ENCODE measurements around the gene SYTL5.

SYTL5 gene

DNA sequence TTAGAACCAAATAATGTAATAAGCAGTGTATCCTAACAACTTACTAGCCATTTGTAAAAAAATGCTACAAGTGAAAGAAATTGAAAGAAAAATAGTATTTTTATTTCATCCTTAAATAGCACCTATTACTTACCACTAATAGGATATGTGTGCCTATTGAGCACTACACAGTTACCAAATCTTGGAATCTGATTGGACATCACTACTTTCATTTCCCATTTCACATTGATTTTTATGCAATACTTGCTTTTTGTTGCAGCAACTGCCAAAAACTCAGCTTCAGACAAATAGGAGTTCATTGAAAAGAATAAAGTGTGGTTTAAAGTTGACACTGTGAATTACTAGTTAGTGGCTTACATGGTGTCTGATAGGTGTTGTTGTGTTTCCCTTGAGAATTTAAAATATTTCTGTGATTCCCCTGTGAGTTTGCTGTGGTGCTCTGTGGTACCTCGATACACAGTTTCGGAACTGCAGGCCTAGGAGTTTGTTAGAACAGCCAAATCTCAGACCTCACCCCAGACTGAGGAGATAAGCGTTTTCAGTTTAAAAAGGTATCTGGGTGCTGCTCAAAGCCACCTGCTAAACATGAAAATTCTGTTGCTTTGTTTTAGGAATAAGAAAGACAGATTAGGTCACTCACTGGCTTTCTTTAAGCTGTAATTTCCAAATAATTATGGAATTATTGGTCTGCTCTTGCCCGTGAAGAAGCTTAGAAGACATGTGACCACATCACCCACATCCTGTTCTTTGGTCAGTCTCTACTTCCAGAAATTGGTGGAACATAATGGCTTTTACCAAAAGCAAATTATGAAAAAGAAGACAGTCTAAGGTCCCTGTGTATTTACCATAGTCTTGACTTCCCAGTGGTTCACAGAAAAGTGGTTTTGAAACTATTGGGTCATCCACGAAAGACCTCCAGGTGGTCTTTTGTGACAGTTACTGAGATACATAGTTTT lies 97.8 kb downstream of the SYTL5 start:
- Histone ChIP-seq H3K4me1 (ENCODE audit: control insufficient read depth in 1 of 2, insufficient read depth in 2 of 2, low read length in 2 of 2) (no peaks in the 10 kb centered on the region), H3K23ac (ENCODE audit: low read length) (no peak overlapping the region), H3K27me3 (ENCODE audit: insufficient read depth, low read length) (no peaks in the 10 kb centered on the region), H3K9me3 (ENCODE audit: insufficient read depth, low read depth, low read length) (no peaks in the 10 kb centered on the region), H3K27ac (ENCODE audit: low read depth, low read length) (no peak overlapping the region), H2BK5ac (ENCODE audit: low read depth, low read length, poor library complexity) (no peak overlapping the region), H3K79me2 (ENCODE audit: control insufficient read depth, insufficient read depth, low read length, poor library complexity) (no peaks in the 10 kb centered on the region), H2AK5ac (ENCODE audit: low read length) (no peak overlapping the region), H3K4me3 (ENCODE audit: low read depth, low read length) (no peak overlapping the region), H3K79me1 (ENCODE audit: low read length) (no peaks in the 10 kb centered on the region), H3K14ac (ENCODE audit: low read length) (no peak overlapping the region), H2AFZ (ENCODE audit: insufficient read depth, low read length, poor library complexity) (no peak overlapping the region), H2BK120ac (ENCODE audit: insufficient read depth, low read length, poor library complexity) (no peak overlapping the region), H4K91ac (ENCODE audit: low read depth, low read length) (no peak overlapping the region), H3K4ac (ENCODE audit: low read depth, low read length) (no peak overlapping the region), H3K9ac (ENCODE audit: low read length) (no peak overlapping the region), H4K8ac (ENCODE audit: low read depth, low read length) (no peak overlapping the region), H3K36me3 (ENCODE audit: control insufficient read depth in 1 of 2, insufficient read depth in 2 of 2, low read length in 2 of 2) (no peaks in the 10 kb centered on the region), H2BK12ac (ENCODE audit: low read length) (no peak overlapping the region), H4K12ac (ENCODE audit: low read depth, low read length) (no peak overlapping the region), H3K18ac (ENCODE audit: low read length) (no peak overlapping the region), H3K4me2 (ENCODE audit: low read length) (no peak overlapping the region)
- DNase-seq, result no peak
- WGBS (ENCODE audit: extremely low coverage, insufficient coverage, insufficient read length), result no CpG with 5 or more reads among the region's 5 CpGs

DNA sequence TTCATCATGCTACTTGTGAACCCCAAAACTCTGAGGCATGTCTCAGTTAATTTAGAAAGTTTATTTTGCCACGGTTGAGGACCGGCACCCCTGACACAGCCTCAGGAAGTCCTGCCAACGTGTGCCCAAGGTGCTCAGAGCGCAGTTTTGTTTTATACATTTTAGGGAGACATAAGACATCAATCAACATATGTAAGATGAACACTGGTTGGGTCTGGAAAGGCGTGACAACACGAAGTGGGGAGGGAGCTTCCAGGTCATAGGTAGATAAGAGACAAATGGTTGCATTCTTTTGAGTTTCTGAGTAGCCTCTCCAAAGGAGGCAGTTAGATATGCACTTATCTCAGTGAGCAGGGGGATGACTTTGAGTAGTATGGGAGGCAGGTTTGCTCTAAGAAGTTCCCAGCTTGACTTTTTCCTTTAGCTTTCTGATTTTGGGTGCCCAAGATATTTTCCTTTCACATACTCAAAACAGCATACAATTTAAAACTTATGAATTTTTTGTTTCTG lies 98.9 kb downstream of the SYTL5 start:
- H3K27ac ChIP-seq (ENCODE audit: low read depth, low read length), result no peak overlapping the region
- no peak overlapping the region for H3K4me3 ChIP-seq (ENCODE audit: low read depth, low read length)
- H3K4me1 ChIP-seq (ENCODE audit: control insufficient read depth in 1 of 2, insufficient read depth in 2 of 2, low read length in 2 of 2), result no peaks in the 10 kb centered on the region
- H3K9me3 ChIP-seq (ENCODE audit: insufficient read depth, low read depth, low read length), result no peaks in the 10 kb centered on the region
- no peak overlapping the region for H3K14ac ChIP-seq (ENCODE audit: low read length)
- H4K8ac ChIP-seq (ENCODE audit: low read depth, low read length), result no peak overlapping the region
- H3K4ac ChIP-seq (ENCODE audit: low read depth, low read length), result no peak overlapping the region
- no CpG with 5 or more reads among the region's 6 CpGs for WGBS (ENCODE audit: extremely low coverage, insufficient coverage, insufficient read length)
- no peak overlapping the region for H3K18ac ChIP-seq (ENCODE audit: low read length)
- H4K12ac ChIP-seq (ENCODE audit: low read depth, low read length), result no peak overlapping the region
- H3K27me3 ChIP-seq (ENCODE audit: insufficient read depth, low read length), result no peaks in the 10 kb centered on the region
- no peak for DNase-seq
- no peak overlapping the region for H2AK5ac ChIP-seq (ENCODE audit: low read length)
- H3K79me2 ChIP-seq (ENCODE audit: control insufficient read depth, insufficient read depth, low read length, poor library complexity), result no peaks in the 10 kb centered on the region
- no peak overlapping the region for H3K4me2 ChIP-seq (ENCODE audit: low read length)
- no peaks in the 10 kb centered on the region for H3K79me1 ChIP-seq (ENCODE audit: low read length)
- H3K36me3 ChIP-seq (ENCODE audit: control insufficient read depth in 1 of 2, insufficient read depth in 2 of 2, low read length in 2 of 2), result no peaks in the 10 kb centered on the region
- no peak overlapping the region for H2AFZ ChIP-seq (ENCODE audit: insufficient read depth, low read length, poor library complexity)
- H2BK120ac ChIP-seq (ENCODE audit: insufficient read depth, low read length, poor library complexity), result no peak overlapping the region
- H4K91ac ChIP-seq (ENCODE audit: low read depth, low read length), result no peak overlapping the region
- no peak overlapping the region for H2BK5ac ChIP-seq (ENCODE audit: low read depth, low read length, poor library complexity)
- no peak overlapping the region for H3K23ac ChIP-seq (ENCODE audit: low read length)
- H2BK12ac ChIP-seq (ENCODE audit: low read length), result no peak overlapping the region
- no peak overlapping the region for H3K9ac ChIP-seq (ENCODE audit: low read length)

DNA sequence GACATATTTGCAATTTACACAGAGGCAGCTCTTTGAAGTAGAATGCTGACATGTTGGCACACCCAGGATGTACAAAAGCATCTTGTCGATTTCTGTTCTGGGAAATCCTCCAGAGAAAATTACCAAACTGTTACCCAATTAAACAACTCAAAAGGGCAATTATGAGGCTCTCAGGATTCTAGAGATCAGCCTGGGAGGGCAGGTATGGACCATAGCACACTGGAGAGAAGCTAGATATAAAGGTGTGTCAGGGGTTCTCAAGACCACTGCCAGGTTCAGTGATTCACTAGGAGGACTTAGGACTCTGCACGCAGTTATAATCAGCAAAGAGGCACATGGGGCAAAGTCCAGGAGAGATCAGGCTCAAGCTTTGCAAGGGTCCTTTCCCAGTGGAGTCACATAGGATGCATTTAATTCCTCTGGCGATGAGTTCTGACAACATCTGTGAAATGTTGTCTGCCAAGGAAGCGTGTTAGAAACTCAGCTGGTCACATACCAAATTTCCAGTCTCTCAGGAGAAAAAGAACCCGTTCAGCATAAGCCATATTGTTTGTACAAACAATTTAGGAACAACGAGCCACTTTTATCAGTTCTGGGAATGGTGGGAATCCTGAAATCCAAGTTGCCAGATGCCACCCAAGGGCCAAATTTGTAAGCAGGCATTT lies 100.8 kb downstream of the SYTL5 start:
- Histone ChIP-seq H4K12ac (ENCODE audit: low read depth, low read length) (no peak overlapping the region), H4K91ac (ENCODE audit: low read depth, low read length) (no peak overlapping the region), H3K79me1 (ENCODE audit: low read length) (no peaks in the 10 kb centered on the region), H3K23ac (ENCODE audit: low read length) (no peak overlapping the region), H3K4ac (ENCODE audit: low read depth, low read length) (no peak overlapping the region), H3K36me3 (ENCODE audit: control insufficient read depth in 1 of 2, insufficient read depth in 2 of 2, low read length in 2 of 2) (no peaks in the 10 kb centered on the region), H3K27ac (ENCODE audit: low read depth, low read length) (no peak overlapping the region), H2BK120ac (ENCODE audit: insufficient read depth, low read length, poor library complexity) (no peak overlapping the region), H2BK12ac (ENCODE audit: low read length) (no peak overlapping the region), H3K9ac (ENCODE audit: low read length) (no peak overlapping the region), H3K14ac (ENCODE audit: low read length) (no peak overlapping the region), H2AFZ (ENCODE audit: insufficient read depth, low read length, poor library complexity) (no peak overlapping the region), H3K4me3 (ENCODE audit: low read depth, low read length) (no peak overlapping the region), H2BK5ac (ENCODE audit: low read depth, low read length, poor library complexity) (no peak overlapping the region), H3K18ac (ENCODE audit: low read length) (no peak overlapping the region), H3K27me3 (ENCODE audit: insufficient read depth, low read length) (no peaks in the 10 kb centered on the region), H4K8ac (ENCODE audit: low read depth, low read length) (no peak overlapping the region), H3K9me3 (ENCODE audit: insufficient read depth, low read depth, low read length) (no peaks in the 10 kb centered on the region), H3K4me1 (ENCODE audit: control insufficient read depth in 1 of 2, insufficient read depth in 2 of 2, low read length in 2 of 2) (no peaks in the 10 kb centered on the region), H3K4me2 (ENCODE audit: low read length) (no peak overlapping the region), H3K79me2 (ENCODE audit: control insufficient read depth, insufficient read depth, low read length, poor library complexity) (no peaks in the 10 kb centered on the region), H2AK5ac (ENCODE audit: low read length) (no peak overlapping the region)
- peak in 1 of 2 donors; percentile 16 for DNase-seq
- WGBS (ENCODE audit: extremely low coverage, insufficient coverage, insufficient read length), result no CpG with 5 or more reads among the region's 6 CpGs

- no peaks in the 10 kb centered on the region for H3K79me2 ChIP-seq (ENCODE audit: control insufficient read depth, insufficient read depth, low read length, poor library complexity)
- H4K8ac ChIP-seq (ENCODE audit: low read depth, low read length), result no peak overlapping the region
- H3K27ac ChIP-seq (ENCODE audit: low read depth, low read length), result no peak overlapping the region
- H2AFZ ChIP-seq (ENCODE audit: insufficient read depth, low read length, poor library complexity), result no peak overlapping the region
- no peak overlapping the region for H4K91ac ChIP-seq (ENCODE audit: low read depth, low read length)
- H3K36me3 ChIP-seq (ENCODE audit: control insufficient read depth in 1 of 2, insufficient read depth in 2 of 2, low read length in 2 of 2), result no peaks in the 10 kb centered on the region
- no peaks in the 10 kb centered on the region for H3K27me3 ChIP-seq (ENCODE audit: insufficient read depth, low read length)
- DNase-seq, result no peak
- H2BK12ac ChIP-seq (ENCODE audit: low read length), result no peak overlapping the region
- no peaks in the 10 kb centered on the region for H3K9me3 ChIP-seq (ENCODE audit: insufficient read depth, low read depth, low read length)
- no peak overlapping the region for H3K23ac ChIP-seq (ENCODE audit: low read length)
- no peak overlapping the region for H3K4ac ChIP-seq (ENCODE audit: low read depth, low read length)
- no peak overlapping the region for H4K12ac ChIP-seq (ENCODE audit: low read depth, low read length)
- H3K4me3 ChIP-seq (ENCODE audit: low read depth, low read length), result no peak overlapping the region
- WGBS (ENCODE audit: extremely low coverage, insufficient coverage, insufficient read length), result no CpG with 5 or more reads among the region's 6 CpGs
- no peak overlapping the region for H2BK5ac ChIP-seq (ENCODE audit: low read depth, low read length, poor library complexity)
- no peak overlapping the region for H3K14ac ChIP-seq (ENCODE audit: low read length)
- no peak overlapping the region for H3K4me2 ChIP-seq (ENCODE audit: low read length)
- no peak overlapping the region for H3K9ac ChIP-seq (ENCODE audit: low read length)
- no peak overlapping the region for H2BK120ac ChIP-seq (ENCODE audit: insufficient read depth, low read length, poor library complexity)
- H2AK5ac ChIP-seq (ENCODE audit: low read length), result no peak overlapping the region
- H3K4me1 ChIP-seq (ENCODE audit: control insufficient read depth in 1 of 2, insufficient read depth in 2 of 2, low read length in 2 of 2), result no peaks in the 10 kb centered on the region
- H3K79me1 ChIP-seq (ENCODE audit: low read length), result no peaks in the 10 kb centered on the region
- H3K18ac ChIP-seq (ENCODE audit: low read length), result no peak overlapping the region
Measured at GRCh38 chrX:38108364-38108763, 102.0 kb downstream of the SYTL5 start.

Measured in trophoblast cell (in vitro differentiated cells and primary cell).